Activated CD4-positive, alpha-beta T cell treated with anti-CD3 and anti-CD28 coated beads for 1 hour (primary cell): ENCODE data around the gene CAMK1D.
"Not testable (repeated sequence)": the region's sequence is repeated elsewhere in the genome, so short reads cannot be mapped to it uniquely, and the experiment has no call there.

Source experiments
- DNase-seq: peaks from one replicate; pipeline ENCODE4 v3.0.0-alpha.2; 2020

The CAMK1D gene

GRCh38 chr10:12707461-12708185 is 358.3 kb downstream of the CAMK1D start:
- DNase-seq, result no peak

DNA sequence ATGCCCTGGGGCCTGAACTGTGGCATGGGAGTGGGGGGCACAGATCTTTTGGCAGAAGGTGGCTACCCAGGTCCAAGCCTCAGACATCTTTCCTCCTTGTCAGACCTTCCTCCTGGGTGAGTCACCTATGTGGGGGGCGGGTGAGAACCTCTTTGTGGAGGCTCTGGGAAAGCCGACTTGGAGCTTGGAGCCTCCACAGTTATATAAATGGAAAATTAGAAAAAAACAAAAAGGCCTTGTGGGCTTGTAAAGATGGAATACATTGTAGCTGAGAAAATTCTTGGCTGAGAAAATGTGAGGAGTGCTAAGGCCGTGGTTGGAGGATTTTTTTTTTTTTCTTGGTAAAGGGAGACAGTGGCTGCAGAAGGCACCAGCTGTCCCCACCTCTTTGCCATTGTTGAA is 359.7 kb downstream of the CAMK1D start:
- no peak for DNase-seq

DNA sequence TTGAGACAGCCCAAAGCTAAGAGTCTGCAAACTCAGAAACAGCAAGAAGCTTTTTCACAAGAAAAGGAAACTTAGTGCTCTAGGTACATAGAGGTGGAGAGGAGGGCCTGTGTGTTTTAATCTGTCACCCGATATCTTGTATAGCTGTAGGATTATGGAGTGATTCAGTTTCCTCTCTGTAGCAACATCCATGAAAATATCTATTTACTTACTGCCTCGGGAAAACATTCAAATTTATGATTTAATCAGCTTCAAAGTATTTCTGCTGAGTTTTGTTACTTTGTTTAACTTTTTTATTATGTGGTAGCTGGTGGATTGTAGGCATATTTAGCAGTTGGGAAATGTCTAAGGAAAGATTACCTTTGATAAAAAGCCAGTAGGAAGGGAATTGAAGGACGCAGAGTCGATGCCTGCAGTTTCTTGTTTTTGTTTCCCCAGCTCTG is 360.2 kb downstream of the CAMK1D start:
- no peak for DNase-seq

GRCh38 chr10:12710157-12710556 is 360.8 kb downstream of the CAMK1D start:
- DNase-seq, result no peak

DNA sequence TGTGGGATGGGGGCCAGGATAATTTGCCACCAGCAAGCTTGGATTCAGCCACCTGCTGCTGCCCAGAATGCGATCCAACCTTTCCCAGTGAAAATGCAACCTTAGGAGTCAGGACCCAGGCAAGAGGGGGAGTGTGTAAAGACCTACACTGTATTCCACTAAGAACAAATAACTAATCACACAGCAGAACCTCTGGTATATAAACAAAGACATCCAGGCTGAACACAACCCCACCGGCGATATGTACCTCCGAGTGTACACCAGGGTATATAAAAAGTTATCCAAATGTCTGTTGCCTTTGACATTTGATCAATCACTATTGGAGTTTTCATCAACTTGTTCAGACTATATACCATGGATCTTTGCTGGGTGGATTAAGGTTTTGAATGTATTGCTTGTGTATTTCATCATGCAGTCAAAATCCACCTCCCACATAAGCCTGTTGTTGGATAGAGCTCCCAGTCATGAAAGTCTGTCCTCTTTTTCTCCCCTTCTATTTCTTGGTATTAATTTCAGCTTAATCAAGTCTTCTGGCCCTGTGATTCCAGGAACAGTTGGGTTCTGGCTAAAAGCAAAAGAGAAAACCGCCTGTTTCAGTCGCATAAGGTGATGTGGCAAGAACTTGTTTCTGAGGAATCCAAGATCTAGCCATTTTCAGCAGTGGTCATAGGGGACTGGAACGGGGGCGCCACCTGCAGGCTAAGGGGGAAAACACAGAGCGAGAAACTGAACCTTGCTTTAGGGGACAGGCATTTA is 361.4 kb downstream of the CAMK1D start:
- DNase-seq, result peak; percentile 59

DNA sequence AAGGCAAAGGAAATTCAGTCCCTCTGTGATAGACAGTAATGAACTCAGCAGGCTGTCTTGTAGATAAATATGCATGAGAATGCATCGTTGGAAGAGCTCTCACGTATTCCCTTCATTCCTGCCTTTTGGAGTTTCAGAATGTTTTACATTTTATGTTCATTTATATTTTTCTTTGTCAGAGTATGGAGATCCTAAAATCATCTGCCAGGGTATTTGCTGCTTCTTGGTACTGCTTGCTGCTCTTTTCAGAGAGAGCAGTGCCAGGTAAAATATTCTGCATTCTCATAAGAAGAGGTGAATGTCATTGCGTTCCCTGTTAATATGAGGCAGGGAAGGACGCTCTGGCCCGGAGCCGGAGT is 362.0 kb downstream of the CAMK1D start:
- DNase-seq, result no peak

- DNase-seq, result no peak
These were observed 363.1 kb downstream of the CAMK1D start for GRCh38 chr10:12712293-12712983.

DNA sequence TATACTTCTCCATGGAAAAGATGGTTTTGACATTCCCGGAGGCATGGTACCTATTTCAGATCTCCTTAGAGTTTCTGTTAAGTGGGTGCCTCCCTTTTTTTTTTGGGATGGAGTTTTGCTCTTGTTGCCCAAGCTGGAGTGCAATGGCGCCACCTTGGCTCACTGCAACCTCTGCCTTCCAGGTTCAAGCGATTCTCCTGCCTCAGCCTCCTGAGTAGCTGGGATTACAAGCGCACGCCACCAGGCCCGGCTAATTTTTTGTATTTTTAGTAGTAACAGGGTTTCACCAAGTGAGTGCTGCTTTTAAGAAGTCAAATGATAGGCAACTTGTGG is 363.6 kb downstream of the CAMK1D start:
- DNase-seq, result not testable (repeated sequence)

DNA sequence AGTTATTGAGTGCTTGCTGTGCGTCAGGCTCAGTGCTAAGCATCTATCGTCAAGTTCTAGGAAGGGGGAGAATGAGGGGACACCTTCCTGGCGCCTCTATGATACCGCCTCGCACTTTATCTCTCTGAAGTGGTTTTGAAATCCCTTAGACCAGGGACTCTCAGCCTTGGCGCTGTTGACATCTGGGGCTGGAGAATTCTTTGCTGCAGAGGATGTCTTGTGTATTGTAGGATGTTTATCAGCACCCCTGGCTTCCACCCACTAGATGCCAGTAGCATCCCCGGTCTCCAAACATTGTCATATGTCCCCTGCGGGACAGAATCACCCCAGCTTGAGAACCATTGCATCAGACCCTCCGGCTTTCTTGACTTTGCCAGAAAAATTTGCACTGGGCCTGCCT is 366.7 kb downstream of the CAMK1D start:
- DNase-seq, result no peak

DNA sequence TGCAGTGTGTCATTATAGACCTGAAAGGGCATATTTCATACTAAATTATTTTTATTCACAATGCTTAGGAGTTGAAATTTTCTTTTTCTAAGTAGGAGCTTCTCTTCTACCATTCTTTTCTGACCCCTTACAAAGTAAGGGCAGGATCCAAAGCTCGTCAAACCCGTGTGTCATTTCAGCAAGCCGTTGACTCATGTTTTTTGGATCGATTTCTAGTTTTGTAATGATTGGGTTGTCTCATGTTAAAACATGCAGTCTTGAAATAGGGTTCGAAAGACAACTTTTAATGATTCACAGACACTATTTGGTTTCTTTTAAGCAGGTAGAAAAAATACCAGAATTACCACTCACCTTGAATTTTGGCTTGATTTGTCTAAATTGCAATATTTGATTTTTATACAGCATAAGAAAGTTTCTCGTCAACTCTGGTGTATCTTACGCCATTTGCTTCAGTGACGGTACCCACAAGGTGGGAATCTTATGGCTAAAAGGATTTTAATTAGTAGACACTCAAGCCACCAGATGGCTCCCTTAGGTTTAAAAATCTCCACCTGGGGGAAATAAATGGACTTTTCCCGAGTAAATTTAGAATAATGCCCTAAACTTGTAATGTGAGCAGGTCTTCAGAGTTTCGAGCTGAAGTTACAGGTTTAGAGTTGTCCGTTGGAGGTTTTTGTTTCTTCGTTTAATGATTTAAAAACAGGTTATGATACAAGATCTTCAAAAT is 368.8 kb downstream of the CAMK1D start:
- no peak for DNase-seq

- no peak for DNase-seq
These were observed 370.0 kb downstream of the CAMK1D start for GRCh38 chr10:12719365-12719764.

GRCh38 chr10:12720217-12720981 is 371.1 kb downstream of the CAMK1D start:
- no peak for DNase-seq

DNA sequence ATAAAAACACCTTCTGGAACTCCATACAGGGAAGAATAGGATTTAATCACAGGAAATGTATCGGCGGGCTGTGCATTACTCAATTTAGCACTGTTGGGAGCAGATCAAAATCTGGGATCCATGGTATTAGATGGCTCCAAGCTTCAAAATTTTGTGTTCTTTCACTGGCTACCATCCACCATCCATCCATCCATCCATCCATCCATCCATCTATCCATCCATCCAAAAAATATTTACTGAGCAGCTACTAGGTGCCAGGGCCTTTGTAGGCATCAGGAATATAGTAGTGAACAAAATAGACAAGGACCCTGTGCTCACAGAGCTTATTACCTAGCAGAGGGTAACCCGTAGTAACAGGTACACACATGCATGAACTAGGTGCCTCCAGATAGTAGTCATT is 372.0 kb downstream of the CAMK1D start:
- no peak for DNase-seq

- no peak for DNase-seq
These were observed 373.9 kb downstream of the CAMK1D start for GRCh38 chr10:12723220-12723619.

DNA sequence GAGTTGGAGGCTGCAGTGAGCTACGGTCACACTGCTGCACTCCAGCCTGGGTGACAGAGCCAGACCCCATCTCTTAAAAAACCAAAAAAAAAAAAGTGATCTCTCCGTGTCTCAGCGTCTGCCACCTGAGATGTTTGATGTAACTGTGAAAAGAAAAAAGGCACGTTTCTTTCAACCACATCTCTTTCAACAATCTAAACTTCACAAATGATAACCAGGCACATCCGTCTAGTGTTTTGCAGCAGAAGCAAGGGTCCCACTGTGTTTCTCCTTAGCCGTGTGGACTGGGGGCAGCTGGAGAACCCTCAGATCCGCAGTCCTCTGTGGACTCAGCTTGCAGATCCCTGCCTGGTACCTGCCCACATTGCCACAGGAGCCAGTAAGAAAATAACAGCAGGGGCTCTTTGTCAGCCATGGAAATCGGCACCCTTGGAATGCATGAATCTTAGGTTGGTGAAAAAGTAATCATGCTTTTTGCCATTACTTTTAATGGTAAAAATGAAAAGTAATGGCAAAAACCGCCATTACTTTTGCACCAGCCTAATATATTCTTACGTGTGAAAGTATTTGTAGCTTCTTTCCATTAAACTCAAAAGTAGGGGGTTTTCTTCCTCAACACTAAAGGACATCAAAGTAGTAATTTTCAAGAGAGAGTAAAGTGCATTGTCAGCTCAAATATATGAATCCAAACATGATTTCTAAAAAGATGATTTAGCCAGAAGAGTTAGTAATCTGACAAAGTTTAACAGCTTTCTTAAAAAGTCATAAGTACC is 375.6 kb downstream of the CAMK1D start:
- DNase-seq, result no peak

DNA sequence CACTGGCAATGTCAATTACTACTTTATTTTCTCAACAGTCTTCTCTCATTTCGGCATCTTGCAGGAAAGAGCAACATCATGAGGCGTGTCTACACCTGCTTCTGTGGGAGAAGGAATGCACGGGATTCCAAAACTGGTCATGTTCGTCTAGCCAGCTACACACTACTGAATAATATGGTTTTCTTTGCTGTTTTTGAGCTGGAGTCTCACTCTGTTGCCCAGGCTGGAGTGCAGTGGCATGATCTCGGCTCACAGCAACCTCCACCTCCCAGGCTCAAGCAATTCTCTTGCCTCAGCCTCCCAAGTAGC is 376.2 kb downstream of the CAMK1D start:
- not testable (repeated sequence) for DNase-seq

- no peak for DNase-seq
These were observed 377.9 kb downstream of the CAMK1D start for GRCh38 chr10:12726971-12727831.

GRCh38 chr10:12727832-12728215 is 378.5 kb downstream of the CAMK1D start:
- DNase-seq, result no peak

DNA sequence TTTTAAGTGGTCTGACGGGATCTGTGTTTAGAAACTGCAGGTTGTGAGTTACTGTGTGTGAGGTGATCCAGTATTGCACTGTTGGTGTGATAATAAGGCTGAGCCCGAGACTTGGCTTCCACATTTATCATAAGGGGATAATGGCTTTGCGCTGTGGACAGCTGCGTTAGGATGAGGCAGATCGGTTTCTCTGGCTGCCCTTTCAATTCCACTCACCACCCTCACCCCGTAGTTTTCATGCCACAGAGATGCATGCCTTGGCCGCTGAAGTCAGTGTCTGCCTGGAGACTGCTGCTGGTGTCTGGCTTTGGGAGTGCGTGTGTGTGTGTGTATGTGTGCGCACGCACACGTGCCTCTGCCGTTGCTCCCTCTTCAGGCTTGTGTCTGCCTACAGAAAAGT is 379.1 kb downstream of the CAMK1D start:
- no peak for DNase-seq

GRCh38 chr10:12729885-12730284 is 380.5 kb downstream of the CAMK1D start:
- no peak for DNase-seq
